Astrocyte (in vitro differentiated cells and primary cell): Measurements from ENCODE around the gene C12orf76. TPM values are rescaled to one million over a fixed set of nuclear protein-coding genes. Genes with fewer than 3 reads are reported as not detected.
A peak's percentile ranks its signal among the peaks of the same experiment; 100 is the strongest.

Experiments
- DNase-seq: peaks from one replicate; pipeline ENCODE4 v3.0.0-alpha.2; 2010; ENCODE audit warnings: low read depth
- FAIRE-seq: peaks from 2 replicates; lab custom pipeline; 2011; peaks lifted over from hg19 to GRCh38; lab: Jason Lieb, UNC
- H2AFZ ChIP-seq: 2 replicates; pipeline ENCODE4 v1.6.0; 2012; ENCODE audit warnings: low read depth, low read length, inconsistent platforms
- H3K27ac ChIP-seq: 2 replicates; pipeline ENCODE4 v1.5.1; 2011; ENCODE audit warnings: low read depth, low read length, inconsistent platforms
- H3K27me3 ChIP-seq: 2 replicates; pipeline ENCODE4 v1.6.0; 2011; ENCODE audit warnings: low read length, inconsistent platforms; ENCODE audit not compliant: insufficient read depth
- H3K36me3 ChIP-seq: 2 replicates; pipeline ENCODE4 v1.5.1; 2011; ENCODE audit warnings: low read length, inconsistent platforms; ENCODE audit not compliant: insufficient read depth
- H3K4me1 ChIP-seq: 2 replicates; pipeline ENCODE4 v1.5.1; 2011; ENCODE audit warnings: low read length, inconsistent platforms; ENCODE audit not compliant: insufficient read depth
- H3K4me2 ChIP-seq: 2 replicates; pipeline ENCODE4 v1.6.0; 2012; ENCODE audit warnings: low read length, inconsistent platforms
- H3K4me3 ChIP-seq: 2 replicates; pipeline ENCODE4 v1.5.1; 2011; ENCODE audit warnings: low read depth, mild to moderate bottlenecking, low read length, inconsistent platforms; ENCODE audit not compliant: insufficient read depth
- H3K79me2 ChIP-seq: 2 replicates; pipeline ENCODE4 v1.6.0; 2012; ENCODE audit warnings: mild to moderate bottlenecking, low read length, inconsistent platforms; ENCODE audit not compliant: insufficient read depth
- H3K9ac ChIP-seq: 2 replicates; pipeline ENCODE4 v1.6.0; 2012; ENCODE audit warnings: mild to moderate bottlenecking, low read length, inconsistent platforms
- H3K9me3 ChIP-seq: 2 replicates; pipeline ENCODE4 v1.5.1; 2012; ENCODE audit warnings: low read depth, mild to moderate bottlenecking, low read length, inconsistent platforms; ENCODE audit not compliant: insufficient read depth
- H4K20me1 ChIP-seq: 2 replicates; pipeline ENCODE4 v1.6.0; 2012; ENCODE audit warnings: low read length, inconsistent platforms; ENCODE audit not compliant: insufficient read depth
- H3K27ac Mint-ChIP-seq: one replicate; pipeline ENCODE4 v1.8.0; 2021; ENCODE audit warnings: mild to moderate bottlenecking, mixed read lengths; ENCODE audit not compliant: unreplicated experiment
- H3K27me3 Mint-ChIP-seq: one replicate; pipeline ENCODE4 v1.8.0; 2021; ENCODE audit warnings: low read depth, mixed read lengths; ENCODE audit not compliant: unreplicated experiment
- H3K36me3 Mint-ChIP-seq: one replicate; pipeline ENCODE4 v1.8.0; 2021; ENCODE audit warnings: low read depth, mixed read lengths; ENCODE audit not compliant: unreplicated experiment
- H3K4me1 Mint-ChIP-seq: one replicate; pipeline ENCODE4 v1.8.0; 2021; ENCODE audit warnings: low read depth, mixed read lengths; ENCODE audit not compliant: unreplicated experiment
- H3K4me3 Mint-ChIP-seq: one replicate; pipeline ENCODE4 v1.8.0; 2021; ENCODE audit warnings: mild to moderate bottlenecking, moderate library complexity, mixed read lengths; ENCODE audit not compliant: unreplicated experiment
- H3K9me3 Mint-ChIP-seq: one replicate; pipeline ENCODE4 v1.8.0; 2021; ENCODE audit warnings: mild to moderate bottlenecking, mixed read lengths; ENCODE audit not compliant: unreplicated experiment
- EZH2 ChIP-seq: IDR thresholded peaks from 2 replicates; pipeline ENCODE4 v1.6.1; 2012; ENCODE audit warnings: mild to moderate bottlenecking, low read length, inconsistent platforms; ENCODE audit not compliant: insufficient read depth
- total RNA-seq: library from RNA; stranded (reverse); gene quantifications from 2 replicates; pipeline ENCODE4 v1.2.1, GENCODE V29; 2021
- TF ChIP-seq, protein P1 (sequence below): IDR thresholded peaks from 2 replicates; pipeline ENCODE4 v1.5.1; 2011; ENCODE audit warnings: low read depth, mild to moderate bottlenecking, inconsistent platforms, low read length, moderate library complexity; ENCODE audit not compliant: insufficient read depth

The C12orf76 gene
- total RNA-seq, 1 donor from 2014 or later, result 13.0 TPM

DNA sequence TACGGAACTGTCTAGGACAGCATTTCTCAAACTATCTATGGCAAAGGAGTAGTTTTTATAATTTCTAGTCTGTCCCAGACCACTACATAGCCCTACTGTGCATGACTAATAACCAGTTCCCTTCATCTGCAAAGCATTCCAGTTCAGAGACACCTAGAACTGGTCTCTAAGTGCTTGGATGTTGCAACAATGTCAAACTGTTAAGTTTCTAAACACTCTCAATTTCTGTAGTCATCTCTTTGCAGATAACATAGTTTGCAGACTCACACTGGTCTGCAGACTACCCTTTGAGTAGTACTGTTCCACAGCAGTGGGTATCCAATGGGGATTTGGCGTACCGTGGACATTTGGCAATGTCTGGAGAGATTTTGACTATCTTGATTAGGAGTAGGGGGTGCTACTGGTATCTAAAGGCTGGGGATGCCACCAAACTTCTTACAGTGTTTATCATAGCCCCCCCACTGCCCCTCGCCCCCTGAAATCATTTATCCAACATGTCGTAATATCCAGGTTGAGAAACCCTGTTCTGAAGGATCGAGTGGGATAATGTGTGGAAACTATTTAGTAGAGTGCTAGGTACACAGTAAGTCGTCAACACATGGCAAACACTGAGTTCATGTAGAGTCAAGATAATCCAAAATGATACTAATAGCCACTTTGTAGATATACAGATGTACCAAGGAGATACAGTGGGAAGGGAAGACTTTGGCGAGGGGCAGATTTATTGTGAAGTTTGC, 1.7 kb downstream of the C12orf76 start:
- peaks cover 6% of the 10 kb centered on the region for H3K9me3 Mint-ChIP-seq
- no peak overlapping the region for H3K4me3 ChIP-seq
- TF ChIP-seq, protein P1, sequence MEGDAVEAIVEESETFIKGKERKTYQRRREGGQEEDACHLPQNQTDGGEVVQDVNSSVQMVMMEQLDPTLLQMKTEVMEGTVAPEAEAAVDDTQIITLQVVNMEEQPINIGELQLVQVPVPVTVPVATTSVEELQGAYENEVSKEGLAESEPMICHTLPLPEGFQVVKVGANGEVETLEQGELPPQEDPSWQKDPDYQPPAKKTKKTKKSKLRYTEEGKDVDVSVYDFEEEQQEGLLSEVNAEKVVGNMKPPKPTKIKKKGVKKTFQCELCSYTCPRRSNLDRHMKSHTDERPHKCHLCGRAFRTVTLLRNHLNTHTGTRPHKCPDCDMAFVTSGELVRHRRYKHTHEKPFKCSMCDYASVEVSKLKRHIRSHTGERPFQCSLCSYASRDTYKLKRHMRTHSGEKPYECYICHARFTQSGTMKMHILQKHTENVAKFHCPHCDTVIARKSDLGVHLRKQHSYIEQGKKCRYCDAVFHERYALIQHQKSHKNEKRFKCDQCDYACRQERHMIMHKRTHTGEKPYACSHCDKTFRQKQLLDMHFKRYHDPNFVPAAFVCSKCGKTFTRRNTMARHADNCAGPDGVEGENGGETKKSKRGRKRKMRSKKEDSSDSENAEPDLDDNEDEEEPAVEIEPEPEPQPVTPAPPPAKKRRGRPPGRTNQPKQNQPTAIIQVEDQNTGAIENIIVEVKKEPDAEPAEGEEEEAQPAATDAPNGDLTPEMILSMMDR, result no peak
- no peak for TF ChIP-seq EZH2
- H4K20me1 ChIP-seq, result peaks cover 13% of the 10 kb centered on the region
- no peak overlapping the region for H2AFZ ChIP-seq
- peaks cover 9% of the 10 kb centered on the region for H3K4me1 ChIP-seq
- peaks cover 43% of the 10 kb centered on the region for H3K79me2 ChIP-seq
- H3K27me3 ChIP-seq, result no peaks in the 10 kb centered on the region
- DNase-seq (no peak), FAIRE-seq (no peak)
- peaks cover 8% of the 10 kb centered on the region for H3K4me1 Mint-ChIP-seq
- H3K27ac Mint-ChIP-seq, result no peak overlapping the region
- H3K36me3 ChIP-seq, result peaks cover 3% of the 10 kb centered on the region
- H3K4me3 Mint-ChIP-seq, result peak overlapping the region; percentile 94
- no peaks in the 10 kb centered on the region for H3K9me3 ChIP-seq
- H3K4me2 ChIP-seq, result peak overlapping the region; percentile 87
- H3K27ac ChIP-seq, result no peak overlapping the region
- H3K9ac ChIP-seq, result no peak overlapping the region
- peaks cover 3% of the 10 kb centered on the region for H3K36me3 Mint-ChIP-seq
- no peaks in the 10 kb centered on the region for H3K27me3 Mint-ChIP-seq

DNA sequence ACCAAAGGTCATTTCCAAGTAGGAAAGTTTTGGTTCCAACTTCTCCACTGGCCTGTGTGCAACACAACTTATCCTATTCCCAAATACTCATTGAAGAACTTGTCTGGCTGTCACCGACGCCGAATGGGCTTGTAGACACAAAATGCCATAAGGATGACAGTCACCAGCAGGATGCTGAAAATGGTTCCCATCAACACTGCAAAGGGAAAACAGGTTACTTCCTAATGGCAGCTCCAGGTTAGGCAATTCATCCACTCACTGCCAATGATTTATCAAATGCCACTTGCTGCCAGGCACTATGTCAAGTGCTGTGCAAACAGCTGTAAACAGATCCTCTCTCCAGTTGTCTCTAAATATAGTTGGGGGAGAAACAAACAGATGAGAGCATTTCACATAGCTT, 6.1 kb downstream of the C12orf76 start:
- TF ChIP-seq, protein P1, result no peak
- no peak for TF ChIP-seq EZH2
- Histone ChIP-seq H3K4me2 (no peak overlapping the region), H3K27me3 (no peaks in the 10 kb centered on the region), H2AFZ (no peak overlapping the region), H3K36me3 (peaks cover 13% of the 10 kb centered on the region), H3K9ac (peak overlapping the region; percentile 49), H3K79me2 (peaks cover 43% of the 10 kb centered on the region), H3K27ac (no peak overlapping the region), H3K4me1 (peaks cover 22% of the 10 kb centered on the region), H3K9me3 (no peaks in the 10 kb centered on the region), H4K20me1 (peaks cover 20% of the 10 kb centered on the region), H3K4me3 (no peak overlapping the region)
- H3K9me3 Mint-ChIP-seq, result no peaks in the 10 kb centered on the region
- peaks cover 26% of the 10 kb centered on the region for H3K4me1 Mint-ChIP-seq
- peaks cover 3% of the 10 kb centered on the region for H3K36me3 Mint-ChIP-seq
- FAIRE-seq (no peak), DNase-seq (no peak)
- peak overlapping the region; percentile 34 for H3K27ac Mint-ChIP-seq
- no peak overlapping the region for H3K4me3 Mint-ChIP-seq
- H3K27me3 Mint-ChIP-seq, result no peaks in the 10 kb centered on the region
